Thyroid gland (tissue), 4 donors: Measurements from ENCODE around the gene S100A7A. TPM values are rescaled to one million over a fixed set of nuclear protein-coding genes. Genes with fewer than 3 reads are reported as not detected.

Experiments used
- DNase-seq, 2 donors: peaks; one replicate each; pipeline ENCODE4 v3.0.0-alpha.2; 2019
- H3K27ac ChIP-seq, 3 donors: fragments of 200-600 bp; sonication (generic); 1 replicate in 2 of 3; 2 replicates in 1 of 3; pipeline ENCODE4 v1.5.1; 2016 to 2019; ENCODE audit warnings: mild to moderate bottlenecking in 1 of 3, moderate library complexity in 1 of 3
- H3K27me3 ChIP-seq: fragments of 200-600 bp; sonication (generic); one replicate; pipeline ENCODE4 v1.5.1; 2019
- H3K36me3 ChIP-seq, 2 donors: fragments of 200-600 bp; sonication (generic); one replicate each; pipeline ENCODE4 v1.5.1; 2016 to 2019
- H3K4me1 ChIP-seq, 2 donors: fragments of 200-600 bp; sonication (generic); one replicate each; pipeline ENCODE4 v1.5.1; 2017 to 2019
- H3K4me3 ChIP-seq, 3 donors: fragments of 200-600 bp; sonication (generic); replicated peaks in 1 of 3; 1 replicate in 2 of 3; 2 replicates in 1 of 3; pipeline ENCODE4 v1.5.1; 2016; ENCODE audit warnings: mild to moderate bottlenecking in 1 of 3
- H3K9me3 ChIP-seq: fragments of 200-600 bp; sonication (generic); one replicate; pipeline ENCODE4 v1.5.1; 2017
- CTCF ChIP-seq, 6 experiments: fragments of 200-600 bp in 3 of 6; fragments of 450-650 bp in 3 of 6; sonication (generic) in 3 of 6; IDR thresholded peaks; one replicate each; pipeline ENCODE4 v1.5.1; 2016 to 2019; ENCODE audit warnings: antibody characterized with exemption in 6 of 6, mild to moderate bottlenecking in 2 of 6, inconsistent platforms in 1 of 6, moderate library complexity in 1 of 6
- POLR2A ChIP-seq, 2 donors: fragments of 450-650 bp; IDR thresholded peaks; one replicate each; pipeline ENCODE4 v1.6.1; 2017; ENCODE audit warnings: antibody characterized with exemption in 2 of 2, mild to moderate bottlenecking in 2 of 2, moderate library complexity in 1 of 2
- WGBS, 2 donors: methylation state at CpG; one replicate each; pipeline ENCODE4 v1.1.5; 2017; 5-methylcytosine and 5-hydroxymethylcytosine counted together
- intact Hi-C: fragments of 100-400 bp; cut with DNase I; formaldehyde crosslinking; loops from one replicate; pipeline ENCODE4 v1.15.1; 2023
- total RNA-seq, 4 donors: library from RNA; depleted of rRNA; stranded (reverse); fragments of >200 nt; gene quantifications; one replicate each; pipeline ENCODE4 v1.2.3, GENCODE V29; 2016

Gene S100A7A
- total RNA-seq, 4 donors from 2014 or later, result not detected

GRCh38 chr1:153434746-153435455 lies 18.6 kb downstream of the S100A7A start:
- 85 to 86% methylated on average over 11 of the region's 11 CpGs for WGBS, 2 donors
- H3K36me3 ChIP-seq, result no peaks in the 10 kb centered on the region
- no peak overlapping the region for H3K4me3 ChIP-seq
- DNase-seq, result no peak
- no peak for TF ChIP-seq CTCF (IDR thresholded peaks at IDR 0.05)
- TF ChIP-seq POLR2A (IDR thresholded peaks at IDR 0.05), result no peak
- no peaks in the 10 kb centered on the region for H3K27me3 ChIP-seq
- intact Hi-C loops, result no loop called here
- H3K4me1 ChIP-seq, result no peaks in the 10 kb centered on the region
- H3K9me3 ChIP-seq, result no peaks in the 10 kb centered on the region
- no peak overlapping the region for H3K27ac ChIP-seq

GRCh38 chr1:153437236-153437635 lies 20.9 kb downstream of the S100A7A start:
- intact Hi-C loops, result no loop called here
- no peak for DNase-seq

GRCh38 chr1:153438599-153438998 lies 22.3 kb downstream of the S100A7A start:
- Histone ChIP-seq H3K27ac (no peak overlapping the region), H3K4me1 (no peaks in the 10 kb centered on the region), H3K9me3 (no peaks in the 10 kb centered on the region), H3K36me3 (no peaks in the 10 kb centered on the region), H3K4me3 (no peak overlapping the region), H3K27me3 (no peaks in the 10 kb centered on the region)
- intact Hi-C loops, result no loop called here
- no peak for DNase-seq
- WGBS, 2 donors, result 70 to 83% methylated on average over 5 to 7 of the region's 7 CpGs
- no peak for TF ChIP-seq POLR2A (IDR thresholded peaks at IDR 0.05)
- TF ChIP-seq CTCF (IDR thresholded peaks at IDR 0.05), result no peak

More at GRCh38 chr1:153437236-153437635, 20.9 kb downstream of the S100A7A start:
- Histone ChIP-seq H3K9me3 (no peaks in the 10 kb centered on the region), H3K27ac (no peak overlapping the region), H3K4me1 (no peaks in the 10 kb centered on the region), H3K4me3 (no peak overlapping the region), H3K27me3 (no peaks in the 10 kb centered on the region), H3K36me3 (no peaks in the 10 kb centered on the region)
- TF ChIP-seq POLR2A (IDR thresholded peaks at IDR 0.05) (no peak), CTCF (IDR thresholded peaks at IDR 0.05) (no peak)
- 90 to 92% methylated on average over 4 of the region's 4 CpGs for WGBS, 2 donors

- no peaks in the 10 kb centered on the region for H3K36me3 ChIP-seq
- H3K4me1 ChIP-seq, result no peaks in the 10 kb centered on the region
- no peak overlapping the region for H3K27ac ChIP-seq
- intact Hi-C loops, result no loop called here
- no peak for DNase-seq
- H3K4me3 ChIP-seq, result no peak overlapping the region
- no peaks in the 10 kb centered on the region for H3K9me3 ChIP-seq
- no peaks in the 10 kb centered on the region for H3K27me3 ChIP-seq
- TF ChIP-seq CTCF (IDR thresholded peaks at IDR 0.05) (no peak), POLR2A (IDR thresholded peaks at IDR 0.05) (no peak)
Measured at GRCh38 chr1:153439273-153439672, 23.0 kb downstream of the S100A7A start.

GRCh38 chr1:153441238-153441755 lies 25.0 kb downstream of the S100A7A start:
- Histone ChIP-seq H3K4me3 (no peak overlapping the region), H3K27ac (no peak overlapping the region), H3K4me1 (no peaks in the 10 kb centered on the region), H3K36me3 (no peaks in the 10 kb centered on the region), H3K27me3 (no peaks in the 10 kb centered on the region), H3K9me3 (no peaks in the 10 kb centered on the region)
- no peak for DNase-seq
- no peak for TF ChIP-seq CTCF (IDR thresholded peaks at IDR 0.05)
- no peak for TF ChIP-seq POLR2A (IDR thresholded peaks at IDR 0.05)
- intact Hi-C loops, result no loop called here
- 41 to 43% methylated on average over 9 of the region's 9 CpGs for WGBS, 2 donors
